ENCODE results near the gene RTCA. TPM values are rescaled to one million over a fixed set of nuclear protein-coding genes. Genes with fewer than 3 reads are reported as not detected.

Gene RTCA
- total RNA-seq, 1 donor from 2014 or later: 78.0 TPM

DNA sequence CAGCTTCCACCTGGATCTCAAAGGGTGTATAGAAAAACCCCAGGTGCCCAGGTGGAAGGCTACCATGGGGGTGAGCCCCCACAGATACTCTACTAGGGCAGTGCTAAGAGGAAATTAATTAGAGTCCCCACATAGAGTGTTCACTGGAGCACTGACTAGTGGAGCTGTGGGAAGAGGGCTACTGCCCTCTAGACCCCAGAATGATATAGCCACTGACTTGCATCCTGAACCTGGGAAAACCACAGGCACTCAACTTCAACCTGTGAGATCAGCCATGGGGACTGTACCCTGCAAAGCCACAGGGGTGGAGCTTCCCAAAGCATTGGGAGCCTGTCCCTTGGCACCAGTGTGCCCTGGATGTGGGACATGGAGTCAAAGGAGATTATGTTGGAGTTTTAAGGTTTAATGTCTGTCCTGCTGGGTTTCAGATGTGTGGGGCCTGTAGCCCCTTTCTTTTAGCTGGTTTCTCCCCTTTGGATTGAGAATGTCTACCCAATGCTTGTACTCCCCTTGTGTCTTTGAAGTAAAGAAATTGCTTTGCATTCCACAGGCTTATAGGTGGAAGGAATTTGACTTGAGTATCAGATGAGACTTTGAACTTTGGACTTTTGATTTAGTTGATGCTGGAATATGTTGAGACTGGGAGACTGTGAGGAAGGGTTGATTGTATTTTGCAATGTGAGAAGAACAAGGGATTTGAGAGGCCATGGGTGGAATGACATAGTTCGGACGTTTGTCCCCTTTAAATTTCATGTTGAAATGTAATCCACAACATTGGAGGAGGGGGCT is 54.5 kb downstream of the RTCA start:
- Mint-ChIP-seq H3K4me1 (ENCODE audit: low read depth, unreplicated experiment) (peaks cover 4% of the 10 kb centered on the region), H3K4me3 (ENCODE audit: unreplicated experiment) (no peak overlapping the region), H3K36me3 (ENCODE audit: low read depth, unreplicated experiment) (peaks cover 3% of the 10 kb centered on the region), H3K27me3 (ENCODE audit: low read depth, unreplicated experiment) (no peaks in the 10 kb centered on the region), H3K27ac (ENCODE audit: unreplicated experiment) (no peak overlapping the region), H3K9me3 (ENCODE audit: unreplicated experiment) (peaks cover 7% of the 10 kb centered on the region)
- FAIRE-seq (no peak), DNase-seq (ENCODE audit: low read depth) (no peak)
- Histone ChIP-seq H3K27me3 (ENCODE audit: insufficient read depth, low read length) (no peaks in the 10 kb centered on the region), H3K4me1 (ENCODE audit: insufficient read depth, low read length) (no peaks in the 10 kb centered on the region), H3K27ac (ENCODE audit: low read depth, low read length) (no peak overlapping the region), H3K4me3 (ENCODE audit: insufficient read depth, low read depth, low read length) (no peak overlapping the region), H3K36me3 (ENCODE audit: insufficient read depth, low read length) (no peaks in the 10 kb centered on the region), H3K79me2 (ENCODE audit: insufficient read depth, low read length) (no peaks in the 10 kb centered on the region), H3K9ac (ENCODE audit: low read length) (no peak overlapping the region), H2AFZ (ENCODE audit: low read depth, low read length) (no peak overlapping the region), H4K20me1 (ENCODE audit: insufficient read depth, low read length) (no peaks in the 10 kb centered on the region), H3K4me2 (ENCODE audit: low read length) (no peak overlapping the region), H3K9me3 (ENCODE audit: insufficient read depth, low read depth, low read length) (peaks cover under 1% of the 10 kb centered on the region)
- no peak for TF ChIP-seq EZH2 (IDR thresholded peaks at IDR 0.05; ENCODE audit: insufficient read depth, low read length)
- TF ChIP-seq, protein P1, sequence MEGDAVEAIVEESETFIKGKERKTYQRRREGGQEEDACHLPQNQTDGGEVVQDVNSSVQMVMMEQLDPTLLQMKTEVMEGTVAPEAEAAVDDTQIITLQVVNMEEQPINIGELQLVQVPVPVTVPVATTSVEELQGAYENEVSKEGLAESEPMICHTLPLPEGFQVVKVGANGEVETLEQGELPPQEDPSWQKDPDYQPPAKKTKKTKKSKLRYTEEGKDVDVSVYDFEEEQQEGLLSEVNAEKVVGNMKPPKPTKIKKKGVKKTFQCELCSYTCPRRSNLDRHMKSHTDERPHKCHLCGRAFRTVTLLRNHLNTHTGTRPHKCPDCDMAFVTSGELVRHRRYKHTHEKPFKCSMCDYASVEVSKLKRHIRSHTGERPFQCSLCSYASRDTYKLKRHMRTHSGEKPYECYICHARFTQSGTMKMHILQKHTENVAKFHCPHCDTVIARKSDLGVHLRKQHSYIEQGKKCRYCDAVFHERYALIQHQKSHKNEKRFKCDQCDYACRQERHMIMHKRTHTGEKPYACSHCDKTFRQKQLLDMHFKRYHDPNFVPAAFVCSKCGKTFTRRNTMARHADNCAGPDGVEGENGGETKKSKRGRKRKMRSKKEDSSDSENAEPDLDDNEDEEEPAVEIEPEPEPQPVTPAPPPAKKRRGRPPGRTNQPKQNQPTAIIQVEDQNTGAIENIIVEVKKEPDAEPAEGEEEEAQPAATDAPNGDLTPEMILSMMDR (IDR thresholded peaks at IDR 0.05; ENCODE audit: insufficient read depth, low read depth, low read length): no peak

DNA sequence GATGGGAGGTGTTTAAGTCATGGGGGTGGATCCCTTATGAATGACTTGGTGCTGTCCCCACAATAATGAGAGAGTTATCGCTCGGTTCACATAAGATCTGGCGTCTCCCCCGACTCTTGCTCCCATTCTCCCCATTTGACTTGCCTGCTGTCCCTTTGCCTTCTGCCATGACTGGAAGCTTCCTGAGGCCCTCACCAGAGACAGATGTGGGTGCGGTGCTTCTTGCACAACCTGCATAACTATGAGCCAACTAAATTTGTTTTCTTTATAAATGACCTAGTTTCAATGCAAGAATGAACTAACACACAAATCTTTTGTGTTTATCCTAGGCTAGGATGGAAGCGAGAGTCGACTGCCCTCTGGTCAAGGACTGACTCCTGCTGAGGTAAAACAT is 55.1 kb downstream of the RTCA start:
- H3K9me3 ChIP-seq (ENCODE audit: insufficient read depth, low read depth, low read length): no peaks in the 10 kb centered on the region
- no peak overlapping the region for H3K4me3 Mint-ChIP-seq (ENCODE audit: unreplicated experiment)
- no peak overlapping the region for H3K27ac Mint-ChIP-seq (ENCODE audit: unreplicated experiment)

More for the DNA sequence above, 55.1 kb downstream of the RTCA start:
- Mint-ChIP-seq H3K4me1 (ENCODE audit: low read depth, unreplicated experiment) (peaks cover 4% of the 10 kb centered on the region), H3K9me3 (ENCODE audit: unreplicated experiment) (peaks cover 4% of the 10 kb centered on the region), H3K36me3 (ENCODE audit: low read depth, unreplicated experiment) (peaks cover 3% of the 10 kb centered on the region), H3K27me3 (ENCODE audit: low read depth, unreplicated experiment) (no peaks in the 10 kb centered on the region)
- H2AFZ ChIP-seq (ENCODE audit: low read depth, low read length): no peak overlapping the region
- no peak overlapping the region for H3K4me2 ChIP-seq (ENCODE audit: low read length)
- no peak overlapping the region for H3K4me3 ChIP-seq (ENCODE audit: insufficient read depth, low read depth, low read length)
- no peaks in the 10 kb centered on the region for H3K36me3 ChIP-seq (ENCODE audit: insufficient read depth, low read length)
- no peaks in the 10 kb centered on the region for H4K20me1 ChIP-seq (ENCODE audit: insufficient read depth, low read length)
- no peaks in the 10 kb centered on the region for H3K4me1 ChIP-seq (ENCODE audit: insufficient read depth, low read length)
- no peaks in the 10 kb centered on the region for H3K27me3 ChIP-seq (ENCODE audit: insufficient read depth, low read length)
- DNase-seq (ENCODE audit: low read depth) (no peak), FAIRE-seq (no peak)
- H3K9ac ChIP-seq (ENCODE audit: low read length): no peak overlapping the region
- no peak overlapping the region for H3K27ac ChIP-seq (ENCODE audit: low read depth, low read length)
- no peaks in the 10 kb centered on the region for H3K79me2 ChIP-seq (ENCODE audit: insufficient read depth, low read length)
- TF ChIP-seq, protein P1 (IDR thresholded peaks at IDR 0.05; ENCODE audit: insufficient read depth, low read depth, low read length): no peak

Measured in astrocyte (in vitro differentiated cells and primary cell).